A673 (cell line): Measurements from ENCODE around the gene MTHFD2L. TPM values are rescaled to one million over a fixed set of nuclear protein-coding genes. Genes with fewer than 3 reads are reported as not detected.

ENCODE experiments used
- BruUV-seq: library from RNA; stranded (reverse); fragments of 400-500 nt; replicated peaks from 2 replicates; lab custom pipeline; 2021; lab: Mats Ljungman, UMichigan
- CTCF ChIA-PET: fragments of 300-600 bp; sonication (Branson Sonifier 250); formaldehyde crosslinking; loops from one replicate; lab custom pipeline; 2022; ENCODE audit warnings: antibody characterized with exemption; lab: Charles Lee
- POLR2A ChIA-PET: fragments of 300-600 bp; sonication (Branson Sonifier 250); formaldehyde crosslinking; loops from one replicate; lab custom pipeline; 2022; ENCODE audit warnings: antibody characterized with exemption; ENCODE audit not compliant: low non-redundant PET; lab: Charles Lee
- DNase-seq: peaks from one replicate; pipeline ENCODE4 v3.0.0-alpha.2; 2015; ENCODE audit warnings: low spot score
- H3K27ac ChIP-seq: fragments of 200-600 bp; sonication (generic); 2 replicates; pipeline ENCODE4 v1.5.1; 2016; ENCODE audit warnings: mixed run types, low read depth, mild to moderate bottlenecking, mixed read lengths, antibody characterized with exemption, low read length; ENCODE audit not compliant: poor library complexity, severe bottlenecking
- H3K27me3 ChIP-seq: fragments of 200-600 bp; sonication (generic); replicated peaks from 2 replicates; pipeline ENCODE4 v1.6.1; 2017; ENCODE audit warnings: mixed run types, low read depth, mild to moderate bottlenecking, mixed read lengths, antibody characterized with exemption, low read length; ENCODE audit not compliant: insufficient read depth, poor library complexity
- H3K36me3 ChIP-seq: fragments of 200-600 bp; sonication (generic); 2 replicates; pipeline ENCODE4 v1.6.1; 2016; ENCODE audit warnings: mixed run types, mild to moderate bottlenecking, mixed read lengths, antibody characterized with exemption, low read length; ENCODE audit not compliant: insufficient read depth, poor library complexity, severe bottlenecking
- H3K4me1 ChIP-seq: fragments of 200-600 bp; sonication (generic); 2 replicates; pipeline ENCODE4 v1.6.1; 2017; ENCODE audit warnings: mixed run types, mild to moderate bottlenecking, mixed read lengths, antibody characterized with exemption, low read length; ENCODE audit not compliant: insufficient read depth, poor library complexity, severe bottlenecking
- H3K4me3 ChIP-seq: fragments of 200-600 bp; sonication (generic); 2 replicates; pipeline ENCODE4 v1.5.1; 2016; ENCODE audit warnings: low read depth, mixed run types, mild to moderate bottlenecking, mixed read lengths, low read length; ENCODE audit not compliant: poor library complexity, severe bottlenecking
- H3K9me3 ChIP-seq: fragments of 200-600 bp; sonication (generic); 2 replicates; pipeline ENCODE4 v1.6.1; 2016; ENCODE audit warnings: mixed run types, low read depth, mild to moderate bottlenecking, mixed read lengths, antibody characterized with exemption, low read length; ENCODE audit not compliant: poor library complexity, severe bottlenecking
- CTCF ChIP-seq: fragments of 300-800, 200-600 bp; sonication (generic); conservative IDR thresholded peaks from 2 replicates; pipeline ENCODE4 v1.5.1; 2017; ENCODE audit warnings: low read depth, mild to moderate bottlenecking, antibody characterized with exemption, low read length, moderate library complexity, mixed read lengths
- EZH2 ChIP-seq: fragments of 200-600 bp; sonication (generic); IDR thresholded peaks from 2 replicates; pipeline ENCODE4 v1.6.1; 2017; ENCODE audit warnings: borderline replicate concordance, low read depth, mild to moderate bottlenecking, mixed read lengths, antibody characterized with exemption, low read length; ENCODE audit not compliant: poor library complexity, severe bottlenecking
- intact Hi-C: fragments of 100-400 bp; cut with micrococcal nuclease; formaldehyde crosslinking; loops from one replicate; pipeline ENCODE4 v1.10.0; 2022; ENCODE audit not compliant: unreplicated experiment
- total RNA-seq: library from RNA; stranded (reverse); gene quantifications from 2 replicates; pipeline ENCODE4 v1.2.3, GENCODE V29; 2021

MTHFD2L gene
- total RNA-seq, 1 experiment from 2014 or later = 11.4 TPM

GRCh38 chr4:74148205-74148604, 9.7 kb upstream of the MTHFD2L start:
- Histone ChIP-seq H3K9me3 (no peaks in the 10 kb centered on the region), H3K27ac (no peak overlapping the region), H3K4me1 (no peaks in the 10 kb centered on the region), H3K27me3 (no peaks in the 10 kb centered on the region), H3K4me3 (no peak overlapping the region), H3K36me3 (no peaks in the 10 kb centered on the region)
- POLR2A ChIA-PET = no interaction called here
- BruUV-seq = no TSS peak
- intact Hi-C loops = no loop called here
- CTCF ChIA-PET = no interaction called here
- no peak for DNase-seq
- TF ChIP-seq EZH2 = no peak
- no peak for TF ChIP-seq CTCF

DNA sequence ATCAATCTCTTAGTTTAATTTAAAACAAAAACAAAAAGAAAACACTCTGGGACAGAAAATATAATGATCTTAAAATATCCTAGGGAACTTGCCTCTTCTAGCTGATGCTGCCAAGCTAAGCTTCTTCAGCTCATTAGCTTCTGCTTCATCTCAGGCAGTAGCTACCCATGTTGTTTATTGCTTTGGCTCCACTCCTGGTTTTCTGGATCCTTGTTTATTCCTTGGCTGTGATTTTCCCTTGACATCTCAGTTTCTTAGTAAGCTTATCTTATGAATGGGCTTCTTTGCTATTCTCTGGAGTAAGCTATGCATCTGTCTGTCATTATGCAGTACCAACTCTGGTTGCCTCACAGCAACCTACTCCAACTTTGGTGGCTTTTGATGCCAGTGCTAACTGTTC, 5.1 kb upstream of the MTHFD2L start:
- H3K4me1 ChIP-seq = no peaks in the 10 kb centered on the region
- no peak for DNase-seq
- intact Hi-C loops = no loop called here
- BruUV-seq = no TSS peak
- H3K27me3 ChIP-seq = no peaks in the 10 kb centered on the region
- H3K36me3 ChIP-seq = no peaks in the 10 kb centered on the region
- H3K4me3 ChIP-seq = no peak overlapping the region
- no peak overlapping the region for H3K27ac ChIP-seq
- no peaks in the 10 kb centered on the region for H3K9me3 ChIP-seq
- POLR2A ChIA-PET = no interaction called here
- CTCF ChIA-PET = no interaction called here
- no peak for TF ChIP-seq CTCF
- no peak for TF ChIP-seq EZH2

DNA sequence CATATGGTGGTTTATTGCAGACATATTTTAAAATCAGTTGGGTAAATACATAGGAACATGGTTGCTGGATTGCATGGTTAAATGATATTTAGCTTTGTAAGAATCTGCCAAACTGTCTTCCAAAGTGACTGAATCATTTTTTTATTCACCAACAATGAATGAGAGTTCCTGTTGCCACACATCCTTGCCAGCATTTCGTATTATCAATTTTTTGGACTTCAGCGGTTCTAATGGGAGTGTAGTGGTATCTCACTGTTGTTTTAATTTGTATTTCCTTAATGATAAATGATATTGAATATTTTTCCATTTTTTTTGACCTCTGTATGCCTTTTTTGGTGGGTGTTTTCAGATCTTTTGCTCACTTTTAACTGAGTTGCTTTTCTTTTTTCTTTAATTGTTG, 1.4 kb upstream of the MTHFD2L start:
- CTCF ChIA-PET = no interaction called here
- BruUV-seq = no TSS peak
- Histone ChIP-seq H3K4me3 (no peak overlapping the region), H3K27ac (no peak overlapping the region), H3K4me1 (peaks cover 5% of the 10 kb centered on the region), H3K27me3 (no peaks in the 10 kb centered on the region), H3K9me3 (no peaks in the 10 kb centered on the region), H3K36me3 (peaks cover 8% of the 10 kb centered on the region)
- TF ChIP-seq CTCF (no peak), EZH2 (no peak)
- no peak for DNase-seq
- POLR2A ChIA-PET = no interaction called here
- intact Hi-C loops = no loop called here
